Nucleus accumbens (tissue), 56 donors: Measurements from ENCODE around the gene TTF1.
"Not testable (repeated sequence)": the region's sequence is repeated elsewhere in the genome, so short reads cannot be mapped to it uniquely, and the experiment has no call there.

Source experiments
- DNase-seq, 56 donors: peaks; one replicate each; lab custom pipeline; 2025; lab: John Stamatoyannopoulos, UW

The TTF1 gene

GRCh38 chr9:132414731-132415130, 8.1 kb upstream of the TTF1 start:
- no peak for DNase-seq

DNA sequence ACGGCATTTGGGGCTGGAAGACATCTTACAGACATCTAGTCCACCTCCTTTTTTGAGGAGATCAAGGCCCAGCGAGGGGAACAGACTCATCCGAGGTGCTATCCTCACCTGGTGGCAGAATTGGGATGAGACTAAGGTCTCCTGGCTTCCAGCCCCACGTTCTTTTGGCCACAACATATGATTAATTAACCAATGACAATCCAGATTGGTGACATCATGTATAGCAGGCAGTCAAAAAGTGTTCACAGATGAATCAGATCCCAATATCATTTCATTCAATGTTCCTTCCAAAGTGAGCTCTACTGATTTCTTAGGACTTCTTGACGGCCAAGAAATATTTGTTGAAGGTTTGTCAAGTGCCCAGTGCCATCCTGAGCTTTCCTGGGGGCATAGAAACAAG, 7.3 kb upstream of the TTF1 start:
- no peak for DNase-seq

GRCh38 chr9:132412089-132412488, 5.4 kb upstream of the TTF1 start:
- DNase-seq = no peak

- peak in 14 of 56 donors; percentile 1 to 43 (median 10) for DNase-seq
Observed at GRCh38 chr9:132411091-132411508, 4.5 kb upstream of the TTF1 start.

DNA sequence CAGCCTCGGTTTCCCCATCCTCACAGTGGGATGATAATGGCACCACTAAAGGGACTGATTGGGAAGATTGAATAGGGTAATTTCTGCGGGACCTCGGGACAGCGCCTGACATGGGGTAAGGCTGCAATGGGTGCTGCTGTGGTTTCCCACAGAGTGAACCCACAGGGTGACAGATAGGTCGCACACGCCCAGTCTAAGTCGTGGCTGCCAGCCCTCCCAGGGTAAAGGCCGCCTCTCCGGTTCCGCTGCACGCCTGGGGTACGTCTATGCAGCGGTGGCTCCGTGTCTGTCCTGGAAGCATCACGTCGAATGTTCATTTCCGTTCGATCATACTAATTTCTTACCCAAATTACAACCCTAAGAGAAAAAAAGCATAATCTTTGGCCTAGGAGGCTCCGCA, 4.0 kb upstream of the TTF1 start:
- no peak for DNase-seq

DNA sequence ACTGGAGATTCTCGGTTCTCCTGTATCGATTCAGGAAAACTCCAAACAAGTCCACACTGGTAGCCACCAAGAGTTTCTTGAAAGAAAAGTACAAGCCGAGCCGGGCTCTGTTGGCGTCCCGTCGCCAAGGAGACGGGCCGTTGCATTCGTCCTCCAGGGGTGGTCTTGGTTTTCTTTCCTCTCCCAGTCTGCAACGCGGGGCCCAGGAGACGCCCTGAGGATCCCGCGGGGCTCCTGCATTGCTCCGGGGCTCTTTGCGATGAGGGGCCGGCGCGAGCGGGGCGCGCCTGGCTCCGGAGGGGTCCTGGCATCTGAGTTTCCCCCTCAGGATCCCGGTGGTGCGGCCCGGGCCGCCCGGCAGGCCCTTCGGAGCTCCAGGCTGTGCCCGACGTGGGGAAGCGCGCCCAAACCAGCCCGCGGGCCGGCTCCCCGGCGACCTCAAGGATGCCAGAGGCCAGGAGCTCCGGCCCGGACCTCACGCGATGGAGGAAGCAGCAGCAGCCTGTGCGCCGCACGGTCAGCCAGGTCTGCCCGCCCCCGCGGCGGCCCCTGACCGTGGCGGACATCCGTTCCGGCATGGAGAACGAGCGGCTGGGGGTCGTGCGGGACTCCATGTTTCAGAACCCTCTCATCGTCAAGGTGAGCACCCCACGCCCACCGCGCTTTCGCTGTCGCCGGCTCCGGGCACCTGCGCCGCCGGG, 3.3 kb upstream of the TTF1 start, which contains the start of gene CFAP77:
Gene CFAP77 (plus strand): TSS at position 384 of the 701 bp plus-strand sequence. CDS start 61 bp downstream, at position 445.
- DNase-seq = peak in 7 of 56 donors; percentile 2 to 45 (median 15)

DNA sequence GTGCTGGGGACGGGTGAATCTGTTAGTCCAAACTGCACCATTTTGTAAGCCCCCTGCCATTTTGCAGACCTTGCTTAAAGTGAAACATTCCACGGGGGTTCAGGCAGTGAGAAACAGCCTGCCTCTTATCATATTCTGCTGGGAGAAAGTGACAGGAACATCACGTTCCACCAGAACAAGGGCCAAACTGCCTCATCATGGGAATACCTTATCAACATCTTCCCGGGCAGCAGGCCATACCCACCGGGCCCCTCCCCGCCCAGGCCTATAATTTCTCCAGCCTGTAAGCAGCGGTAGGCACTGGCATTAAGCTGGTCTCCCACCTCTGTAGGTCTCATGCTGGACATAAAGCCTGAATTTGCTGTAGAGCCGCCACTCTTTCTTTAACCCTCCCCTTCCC, 1.9 kb upstream of the TTF1 start:
- no peak for DNase-seq

GRCh38 chr9:132407196-132407595, 556 bp upstream of the TTF1 start:
- DNase-seq = no peak

DNA sequence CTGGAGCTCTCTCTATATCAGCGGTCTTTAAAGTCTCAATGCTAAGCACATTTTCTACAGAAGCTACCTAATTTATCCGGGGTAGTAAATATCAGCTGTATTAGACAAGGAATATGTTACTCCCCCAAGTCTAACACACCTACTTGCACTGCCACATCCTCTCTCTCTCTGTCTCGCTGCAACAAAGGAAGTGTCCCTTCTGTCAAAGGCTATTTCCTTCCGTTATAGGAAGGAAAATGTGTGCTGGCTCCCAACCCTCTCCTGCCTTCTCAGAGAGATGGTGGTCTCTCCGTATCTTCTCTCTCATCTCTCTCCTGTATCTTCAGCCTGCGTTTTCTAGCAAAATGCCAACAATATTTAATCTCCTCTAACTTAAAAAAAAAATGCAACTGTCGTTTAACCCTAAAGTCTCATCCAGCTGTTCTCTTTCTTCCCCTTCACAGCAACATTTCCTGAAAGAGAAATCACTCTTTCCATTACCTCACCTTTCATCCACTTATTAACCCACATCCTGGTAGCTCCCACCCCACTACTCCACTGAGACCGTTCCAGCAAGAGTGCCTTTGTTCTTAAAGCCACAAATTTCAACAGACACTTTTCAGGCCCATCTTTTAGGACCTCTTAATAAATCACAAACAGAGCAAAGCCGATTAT, 2.3 kb downstream of the TTF1 start:
- DNase-seq = no peak

DNA sequence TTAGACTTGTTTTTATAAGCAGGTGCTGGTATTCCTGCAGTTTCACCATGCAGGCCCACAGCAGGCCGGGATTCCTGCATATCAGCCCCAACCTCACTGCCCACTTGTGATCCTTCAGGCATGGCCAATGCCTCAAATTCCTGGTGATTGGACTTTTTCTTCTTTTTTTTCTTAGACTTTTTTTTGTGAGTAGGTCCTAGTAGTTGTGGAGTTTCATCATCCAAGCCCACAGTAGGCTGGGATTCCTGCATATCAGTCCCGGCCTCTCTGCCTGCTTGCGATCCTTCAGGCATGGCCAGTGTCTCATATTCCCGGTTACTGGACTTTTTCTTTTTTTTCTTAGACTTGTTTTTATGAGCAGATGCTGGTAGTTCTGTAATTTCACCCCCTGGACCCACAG, 4.8 kb downstream of the TTF1 start:
- DNase-seq = no peak

GRCh38 chr9:132395560-132395959, 11.1 kb downstream of the TTF1 start:
- no peak for DNase-seq

DNA sequence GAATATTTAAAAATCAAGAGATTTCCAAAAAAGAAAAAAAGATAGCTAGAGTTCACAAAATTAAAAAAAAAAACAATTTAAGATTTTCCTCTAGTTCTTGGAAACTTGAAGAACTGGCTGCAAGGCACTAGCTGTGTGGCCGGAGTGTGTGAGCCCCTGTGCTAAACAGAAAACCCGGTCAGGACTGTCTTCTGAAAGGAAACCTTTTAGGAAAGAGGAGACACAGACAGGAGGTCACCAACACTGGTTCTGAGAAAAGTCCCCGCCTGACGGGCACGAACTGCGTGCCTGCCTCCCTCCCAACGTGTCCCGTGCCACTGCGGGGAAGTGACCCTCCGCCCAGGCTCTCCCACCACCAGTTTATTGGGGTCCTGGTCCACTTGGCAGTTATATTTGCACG, 15.2 kb downstream of the TTF1 start:
- no peak for DNase-seq

GRCh38 chr9:132390966-132391365, 15.7 kb downstream of the TTF1 start:
- no peak for DNase-seq

GRCh38 chr9:132387133-132387532, 19.5 kb downstream of the TTF1 start:
- DNase-seq = no peak

- no peak for DNase-seq
Observed at GRCh38 chr9:132384376-132384775, 22.3 kb downstream of the TTF1 start.

DNA sequence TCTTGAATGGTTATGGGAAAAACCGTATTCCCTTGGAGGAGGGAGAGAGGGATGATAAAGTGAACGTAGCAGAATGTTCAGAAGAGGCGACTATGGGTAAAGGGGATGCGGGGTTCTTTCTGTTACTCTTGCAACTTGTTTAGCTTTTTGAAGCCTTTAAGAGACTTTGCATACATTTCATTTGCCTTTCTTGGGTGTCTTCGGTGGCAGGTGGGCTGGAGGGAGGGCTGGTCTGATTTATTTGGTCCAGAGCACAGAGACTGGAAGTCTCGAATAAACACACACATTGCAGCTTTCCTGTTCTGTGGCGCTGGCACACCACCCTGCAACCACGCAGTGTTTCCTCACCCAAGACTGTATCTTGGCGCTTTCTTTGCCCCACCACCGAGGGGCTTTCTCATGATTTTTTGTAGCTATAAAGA, 23.2 kb downstream of the TTF1 start:
- DNase-seq = no peak

- no peak for DNase-seq
Observed at GRCh38 chr9:132381966-132382541, 24.6 kb downstream of the TTF1 start.

DNA sequence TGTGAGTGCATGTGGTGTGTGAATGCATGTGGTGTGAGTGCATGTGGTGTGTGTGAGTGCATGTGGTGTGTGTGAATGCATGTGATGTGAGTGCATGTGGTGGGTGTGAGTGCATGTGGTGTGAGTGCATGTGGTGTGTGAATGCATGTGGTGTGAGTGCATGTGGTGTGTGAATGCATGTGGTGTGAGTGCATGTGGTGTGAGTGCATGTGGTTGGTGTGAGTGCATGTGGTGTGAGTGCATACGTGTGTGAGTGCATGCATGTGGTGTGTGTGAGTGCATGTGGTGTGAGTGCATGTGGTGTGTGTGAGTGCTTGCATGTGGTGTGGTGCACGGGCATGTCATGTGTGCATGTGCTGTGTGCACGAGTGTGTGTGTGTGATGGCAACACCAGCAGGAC, 28.2 kb downstream of the TTF1 start:
- not testable (repeated sequence) for DNase-seq

GRCh38 chr9:132377769-132378168, 28.9 kb downstream of the TTF1 start:
- not testable (repeated sequence) for DNase-seq

DNA sequence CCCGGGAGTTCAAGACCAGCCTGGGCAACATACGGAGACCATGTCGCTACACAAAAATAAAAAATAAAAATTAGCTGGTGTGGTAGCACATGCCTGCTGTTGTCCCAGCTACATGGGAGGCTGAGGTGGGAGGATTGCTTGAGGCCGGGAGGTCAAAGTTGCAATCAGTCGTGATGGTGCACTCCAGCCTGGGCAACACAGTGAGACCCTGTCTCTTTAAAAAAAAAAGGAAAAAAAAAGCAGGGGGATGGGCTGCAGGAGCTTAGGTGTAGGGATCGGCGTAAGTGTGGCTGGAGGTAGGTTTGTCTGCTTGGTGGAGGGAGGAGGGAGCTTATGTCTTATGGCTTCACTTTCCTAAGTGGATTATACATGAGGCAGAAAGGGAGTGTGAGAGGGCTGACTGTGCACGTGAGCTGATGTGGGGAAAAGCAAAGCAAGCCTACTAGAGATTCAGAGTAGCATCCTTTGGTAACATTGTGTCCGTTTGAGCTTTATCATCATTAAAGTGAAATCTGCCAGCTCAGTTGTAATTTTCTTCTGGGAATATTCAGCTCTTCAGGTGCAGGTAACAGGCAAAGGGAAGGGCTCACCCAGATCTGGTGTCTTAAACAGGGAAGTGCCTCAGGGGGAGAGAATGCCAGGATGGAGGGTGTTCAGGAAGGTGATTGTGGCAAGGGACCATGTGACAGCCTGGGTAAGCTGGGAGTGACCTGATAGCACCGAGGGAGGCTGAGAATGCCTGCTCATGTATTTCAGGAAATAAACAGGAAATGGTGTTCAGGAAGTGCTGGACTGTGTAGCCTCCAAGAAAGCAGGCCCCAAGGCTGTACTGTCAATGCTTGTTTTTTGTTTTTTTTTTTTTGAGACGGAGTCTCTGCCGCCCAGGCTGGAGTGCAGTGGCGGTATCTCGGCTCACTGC, 34.2 kb downstream of the TTF1 start:
- DNase-seq = peak in 26 of 56 donors; percentile 3 to 57 (median 18)

DNA sequence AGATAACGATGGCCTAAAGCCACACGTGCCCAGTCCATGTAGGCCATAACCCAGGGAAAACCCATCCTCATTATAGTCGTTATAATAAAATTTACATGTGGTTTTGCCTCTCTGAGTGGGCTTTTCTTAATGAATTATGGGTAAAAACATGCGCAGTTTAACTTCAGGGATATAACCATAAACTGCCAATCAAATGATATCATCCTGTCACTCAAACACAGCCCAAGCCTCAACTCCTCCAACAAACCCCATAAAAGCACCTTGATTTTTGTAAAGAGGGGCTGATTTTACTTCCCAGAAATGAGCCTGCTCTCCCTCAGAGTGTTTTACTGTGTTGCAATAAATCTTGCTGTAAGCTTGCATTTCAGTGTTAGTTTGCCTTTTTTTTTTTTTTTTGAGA, 36.0 kb downstream of the TTF1 start:
- no peak for DNase-seq
